ENCODE measurements around the gene CEACAM21. TPM values are rescaled to one million over a fixed set of nuclear protein-coding genes. Genes with fewer than 3 reads are reported as not detected.

CEACAM21 gene
- polyA plus RNA-seq, 3 donors, result 2.1 to 6.4 (median 4.1) TPM

- H3K4me1 ChIP-seq (ENCODE audit: control insufficient read depth in 1 of 2, insufficient read depth in 2 of 2, low read length in 2 of 2), result peaks cover 100% of the 10 kb centered on the region in 2 donors
- peak overlapping the region in 1 of 3 experiments; percentile 30 for H3K4me3 ChIP-seq (replicated peaks in 1 of 3; ENCODE audit: low read depth in 2 of 3, low read length in 3 of 3)
- no peaks in the 10 kb centered on the region for H3K9me3 ChIP-seq (replicated peaks in 1 of 2; ENCODE audit: control insufficient read depth in 1 of 2, insufficient read depth in 1 of 2, low read length in 2 of 2)
- no peak overlapping the region for H2AFZ ChIP-seq (ENCODE audit: insufficient read depth, low read depth, low read length, poor library complexity, severe bottlenecking)
- Mint-ChIP-seq H3K36me3 (peaks cover 30 to 49% of the 10 kb centered on the region in 2 donors), H3K9me3 (no peaks in the 10 kb centered on the region), H3K4me1 (peaks cover 99% of the 10 kb centered on the region), H3K27ac (peak overlapping the region; percentile 24 to 85 (median 51)), H3K27me3 (ENCODE audit: low read depth in 3 of 3) (peaks cover 0 to 5% (median 0%) of the 10 kb centered on the region in 3 donors), H3K4me3 (no peak overlapping the region)
- no peak overlapping the region for H3K9ac ChIP-seq (ENCODE audit: insufficient read depth, low read length, poor library complexity, severe bottlenecking)
- peaks cover 53% of the 10 kb centered on the region for H3K79me2 ChIP-seq (ENCODE audit: insufficient read depth, low read length)
- 54% methylated on average over 4 of the region's 5 CpGs for WGBS (ENCODE audit: insufficient coverage)
- H3K36me3 ChIP-seq (replicated peaks in 1 of 2; ENCODE audit: control insufficient read depth in 1 of 2, insufficient read depth in 2 of 2, low read length in 2 of 2), result peaks cover 4 to 11% of the 10 kb centered on the region in 2 donors
- H3K4me2 ChIP-seq (replicated peaks; ENCODE audit: extremely low read depth, low read length, poor library complexity, severe bottlenecking), result peak overlapping the region; percentile 11
- no peak for TF ChIP-seq CTCF (IDR thresholded peaks at IDR 0.05)
- peaks cover 68% of the 10 kb centered on the region for H4K20me1 ChIP-seq (ENCODE audit: insufficient read depth, low read length)
- intact Hi-C loops (cut with micrococcal nuclease), result no loop called here
- H3K27ac ChIP-seq (ENCODE audit: low read depth in 1 of 2, low read length in 2 of 2), result peak overlapping the region; percentile 2 to 75
- no peaks in the 10 kb centered on the region for H3K27me3 ChIP-seq (ENCODE audit: control insufficient read depth in 2 of 2, insufficient read depth in 2 of 2, low read length in 2 of 2)
- DNase-seq, result no peak
Observed at GRCh38 chr19:41620171-41620570, 44.2 kb downstream of the CEACAM21 start.

- H2AFZ ChIP-seq (ENCODE audit: insufficient read depth, low read depth, low read length, poor library complexity, severe bottlenecking), result no peak overlapping the region
- peak overlapping the region; percentile 77 to 90 (median 85) for H3K27ac Mint-ChIP-seq
- H3K4me3 Mint-ChIP-seq, result peak overlapping the region; percentile 71 to 91
- peaks cover 100% of the 10 kb centered on the region in 2 donors for H3K4me1 ChIP-seq (ENCODE audit: control insufficient read depth in 1 of 2, insufficient read depth in 2 of 2, low read length in 2 of 2)
- H3K9me3 ChIP-seq (replicated peaks in 1 of 2; ENCODE audit: control insufficient read depth in 1 of 2, insufficient read depth in 1 of 2, low read length in 2 of 2), result no peaks in the 10 kb centered on the region
- peak overlapping the region; percentile 50 to 75 for H3K27ac ChIP-seq (ENCODE audit: low read depth in 1 of 2, low read length in 2 of 2)
- no peaks in the 10 kb centered on the region for H3K9me3 Mint-ChIP-seq
- H3K79me2 ChIP-seq (ENCODE audit: insufficient read depth, low read length), result peaks cover 64% of the 10 kb centered on the region
- H3K36me3 Mint-ChIP-seq, result peaks cover 35 to 53% of the 10 kb centered on the region in 2 donors
- peaks cover 8 to 11% of the 10 kb centered on the region in 2 donors for H3K36me3 ChIP-seq (replicated peaks in 1 of 2; ENCODE audit: control insufficient read depth in 1 of 2, insufficient read depth in 2 of 2, low read length in 2 of 2)
- H3K4me3 ChIP-seq (replicated peaks in 1 of 3; ENCODE audit: low read depth in 2 of 3, low read length in 3 of 3), result peak overlapping the region in 2 of 3 experiments; percentile 22 to 69
- DNase-seq, result peak in 1 of 3 donors; percentile 5
- 28% methylated on average over 3 of the region's 4 CpGs for WGBS (ENCODE audit: insufficient coverage)
- no peak for TF ChIP-seq CTCF (IDR thresholded peaks at IDR 0.05)
- peak overlapping the region; percentile 41 for H3K9ac ChIP-seq (ENCODE audit: insufficient read depth, low read length, poor library complexity, severe bottlenecking)
- intact Hi-C loops (cut with micrococcal nuclease), result no loop called here
- H3K4me2 ChIP-seq (replicated peaks; ENCODE audit: extremely low read depth, low read length, poor library complexity, severe bottlenecking), result peak overlapping the region; percentile 77
- peaks cover 99% of the 10 kb centered on the region for H3K4me1 Mint-ChIP-seq
- no peaks in the 10 kb centered on the region for H3K27me3 ChIP-seq (ENCODE audit: control insufficient read depth in 2 of 2, insufficient read depth in 2 of 2, low read length in 2 of 2)
- peaks cover 73% of the 10 kb centered on the region for H4K20me1 ChIP-seq (ENCODE audit: insufficient read depth, low read length)
- peaks cover 0 to 5% (median 0%) of the 10 kb centered on the region in 3 donors for H3K27me3 Mint-ChIP-seq (ENCODE audit: low read depth in 3 of 3)
Observed at GRCh38 chr19:41621226-41621625, 45.3 kb downstream of the CEACAM21 start.
